GM12872 (cell line): ENCODE measurements around the gene STAB2.

Source experiments
- TF ChIP-seq, protein P1 (sequence below): IDR thresholded peaks from 3 replicates; pipeline ENCODE4 v1.5.1; 2011; ENCODE audit warnings: low read depth, mild to moderate bottlenecking, low read length, moderate library complexity; ENCODE audit not compliant: insufficient read depth

Gene STAB2

DNA sequence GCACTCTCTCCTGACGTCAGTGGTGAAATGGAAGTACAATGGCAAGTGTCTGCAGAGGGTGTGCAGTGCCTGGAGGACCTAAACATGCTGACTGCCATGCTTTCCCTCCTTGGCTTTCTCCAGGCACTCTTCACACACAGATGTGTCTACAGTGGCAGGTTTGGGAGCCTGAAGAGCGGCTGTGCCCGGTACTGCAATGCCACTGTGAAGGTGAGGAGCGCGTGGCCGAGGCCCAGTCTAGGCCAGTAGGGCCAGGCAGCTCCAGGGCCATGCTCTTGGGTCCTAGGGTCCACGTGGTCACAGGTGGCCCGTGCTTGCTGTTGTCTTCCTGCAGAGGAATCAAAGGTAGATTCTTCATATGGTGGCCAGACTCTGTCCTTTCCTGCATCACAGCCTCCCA, 81.4 kb downstream of the STAB2 start:
- TF ChIP-seq, protein P1, sequence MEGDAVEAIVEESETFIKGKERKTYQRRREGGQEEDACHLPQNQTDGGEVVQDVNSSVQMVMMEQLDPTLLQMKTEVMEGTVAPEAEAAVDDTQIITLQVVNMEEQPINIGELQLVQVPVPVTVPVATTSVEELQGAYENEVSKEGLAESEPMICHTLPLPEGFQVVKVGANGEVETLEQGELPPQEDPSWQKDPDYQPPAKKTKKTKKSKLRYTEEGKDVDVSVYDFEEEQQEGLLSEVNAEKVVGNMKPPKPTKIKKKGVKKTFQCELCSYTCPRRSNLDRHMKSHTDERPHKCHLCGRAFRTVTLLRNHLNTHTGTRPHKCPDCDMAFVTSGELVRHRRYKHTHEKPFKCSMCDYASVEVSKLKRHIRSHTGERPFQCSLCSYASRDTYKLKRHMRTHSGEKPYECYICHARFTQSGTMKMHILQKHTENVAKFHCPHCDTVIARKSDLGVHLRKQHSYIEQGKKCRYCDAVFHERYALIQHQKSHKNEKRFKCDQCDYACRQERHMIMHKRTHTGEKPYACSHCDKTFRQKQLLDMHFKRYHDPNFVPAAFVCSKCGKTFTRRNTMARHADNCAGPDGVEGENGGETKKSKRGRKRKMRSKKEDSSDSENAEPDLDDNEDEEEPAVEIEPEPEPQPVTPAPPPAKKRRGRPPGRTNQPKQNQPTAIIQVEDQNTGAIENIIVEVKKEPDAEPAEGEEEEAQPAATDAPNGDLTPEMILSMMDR: no peak

DNA sequence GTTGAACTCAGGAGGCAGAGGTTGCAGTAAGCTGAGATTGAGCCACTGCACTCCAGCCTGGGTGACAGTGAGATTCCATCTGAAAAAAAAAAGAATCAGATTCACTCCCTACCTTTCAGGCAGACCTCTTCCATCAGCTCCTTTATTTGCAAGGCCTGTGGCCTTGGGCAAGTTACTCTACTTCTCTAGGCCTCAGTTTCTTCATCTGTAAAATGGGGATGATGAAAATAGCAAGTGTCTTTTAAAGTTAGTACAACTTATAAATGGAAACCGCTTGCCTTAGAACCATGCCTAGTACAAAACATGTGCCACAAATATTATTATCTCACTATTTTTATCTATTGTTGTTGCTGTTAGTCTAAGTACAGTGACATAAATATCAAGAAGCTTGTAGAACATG, 84.3 kb downstream of the STAB2 start:
- TF ChIP-seq, protein P1: no peak

DNA sequence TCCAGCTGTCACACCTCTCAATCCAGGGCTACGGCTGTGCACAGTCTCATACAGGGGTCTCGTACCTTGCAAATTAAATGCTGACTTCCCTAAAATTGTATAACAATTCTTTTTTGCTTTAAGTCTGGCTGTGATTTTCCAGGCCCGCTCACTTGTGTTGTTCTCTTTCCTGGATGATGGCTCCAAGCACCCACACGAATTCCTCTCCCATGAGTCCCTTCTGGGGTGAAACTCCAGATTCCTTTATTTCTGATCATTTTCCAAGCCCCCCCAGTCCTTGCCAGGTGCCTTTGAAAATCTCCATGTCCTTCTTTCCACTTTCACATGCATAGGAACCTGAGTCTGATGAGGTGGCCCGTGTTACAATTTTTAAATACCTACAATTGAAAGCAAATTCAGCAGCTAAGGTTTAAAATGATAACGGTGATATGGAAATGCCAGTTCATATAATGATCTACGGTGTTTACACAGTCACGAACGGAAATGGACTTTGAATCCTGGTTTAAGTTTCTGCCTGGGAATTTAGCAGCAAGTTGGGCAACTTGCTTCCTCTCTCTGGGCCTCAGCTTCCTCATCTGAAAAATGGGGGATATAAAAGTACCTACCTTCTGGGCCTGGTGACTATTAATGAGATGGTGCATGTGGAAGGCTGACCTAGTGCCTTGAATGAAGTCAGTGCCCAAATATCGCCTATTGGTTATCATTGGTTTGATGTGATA, 85.5 kb downstream of the STAB2 start:
- TF ChIP-seq, protein P1: no peak

DNA sequence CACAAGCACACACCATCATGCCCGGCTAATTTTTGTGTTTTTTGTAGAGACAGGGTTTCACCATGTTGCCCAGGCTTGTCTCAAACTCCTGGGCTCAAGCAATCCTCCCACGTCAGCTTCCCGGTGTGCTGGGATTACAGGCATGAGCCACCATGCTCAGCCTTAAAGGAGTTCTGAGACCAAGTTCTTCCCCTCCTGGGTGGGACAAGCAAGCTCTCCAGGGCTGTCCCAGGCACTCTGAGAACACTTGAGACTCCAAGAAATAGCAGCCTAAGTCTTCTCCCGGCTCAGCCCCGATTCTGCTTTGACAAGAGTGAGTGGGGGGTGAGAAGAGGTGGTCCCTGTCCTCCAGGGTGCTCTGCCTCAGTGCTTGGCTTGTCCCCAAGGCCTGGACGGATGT, 86.4 kb downstream of the STAB2 start:
- TF ChIP-seq, protein P1: no peak

DNA sequence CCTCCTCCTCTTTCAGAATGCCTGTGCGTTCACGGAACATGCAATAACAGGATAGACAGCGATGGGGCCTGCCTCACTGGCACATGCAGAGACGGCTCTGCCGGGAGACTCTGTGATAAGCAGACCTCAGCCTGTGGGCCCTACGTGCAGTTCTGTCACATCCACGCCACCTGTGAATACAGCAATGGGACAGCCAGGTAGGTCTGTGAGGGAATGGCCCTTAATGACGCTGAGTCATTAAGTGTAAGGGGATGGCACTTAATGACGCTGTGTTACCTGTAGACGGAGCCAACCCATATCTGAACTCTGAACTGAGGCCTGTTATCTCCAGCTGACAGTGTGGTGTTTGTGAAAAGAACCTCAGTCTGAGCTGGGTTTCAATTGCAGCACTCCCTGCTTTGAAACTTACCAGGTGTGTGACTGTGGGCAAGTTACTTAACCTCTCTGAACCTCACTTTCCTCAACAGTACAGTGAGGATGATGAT, 86.9 kb downstream of the STAB2 start:
- TF ChIP-seq, protein P1: no peak

DNA sequence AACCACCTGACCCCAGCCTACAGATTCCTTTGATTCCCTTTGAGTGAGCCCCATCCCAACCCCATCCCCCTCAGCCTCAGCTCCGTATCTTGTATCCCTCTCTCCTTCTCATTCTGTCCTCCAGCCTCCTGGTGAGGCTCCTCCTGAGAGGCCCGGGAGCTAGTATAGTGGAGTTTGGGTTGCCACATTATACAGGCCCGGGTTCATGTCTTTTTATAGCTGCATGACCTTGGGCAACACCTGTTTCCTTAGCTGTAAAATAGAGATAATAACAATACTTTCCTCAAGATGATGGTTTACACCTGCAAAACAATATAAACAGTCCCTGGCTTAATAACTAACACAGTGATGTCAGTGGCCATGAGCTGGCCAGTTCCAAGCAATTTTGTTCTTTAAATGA, 89.8 kb downstream of the STAB2 start:
- TF ChIP-seq, protein P1: no peak

DNA sequence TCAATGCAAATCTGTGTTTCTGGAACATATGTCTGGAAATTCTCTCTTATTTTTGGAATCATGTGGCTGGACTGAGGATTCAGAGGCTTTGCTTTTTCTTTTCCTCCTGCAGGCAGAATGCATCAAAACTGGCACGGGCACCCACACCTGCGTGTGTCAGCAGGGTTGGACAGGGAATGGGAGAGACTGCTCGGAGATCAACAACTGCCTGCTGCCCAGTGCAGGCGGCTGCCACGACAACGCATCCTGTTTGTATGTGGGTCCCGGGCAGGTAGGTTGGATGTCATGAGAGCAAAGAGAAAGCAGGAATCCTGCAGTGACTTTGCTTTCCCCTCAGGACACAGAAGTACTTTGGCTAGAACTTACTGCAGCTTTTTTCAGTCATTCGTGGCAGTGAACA, 90.3 kb downstream of the STAB2 start:
- TF ChIP-seq, protein P1: no peak
